ENCODE results near the gene LIFR.

GRCh38 chr5:38497946-38498345, 58.5 kb downstream of the LIFR start:
- TF ChIP-seq CTCF (IDR thresholded peaks at IDR 0.05) (no peak), POLR2A (IDR thresholded peaks at IDR 0.05) (no peak)
